K562 (cell line): ENCODE measurements around the gene FRMD1. TPM values are rescaled to one million over a fixed set of nuclear protein-coding genes. Genes with fewer than 3 reads are reported as not detected.

Source experiments
- ATAC-seq: fragments of 200-7000 bp; cut with Tn5 transposase; 3 replicates; pipeline ENCODE4 v1.9.1; 2020; ENCODE audit warnings: moderate library complexity
- BruUV-seq: library from RNA; stranded (reverse); fragments of 400-500 nt; replicated peaks from 2 replicates; lab custom pipeline; 2021; lab: Mats Ljungman, UMichigan
- CTCF ChIA-PET: fragments of 300-600 bp; formaldehyde crosslinking; extraction: SDS; loops from one replicate; lab custom pipeline; 2021; ENCODE audit warnings: low intra/inter-chr PET ratio; lab: Yijun Ruan, JAX
- POLR2A ChIA-PET: fragments of 300-600, 350-650 bp; sonication (Branson Sonifier 250); formaldehyde crosslinking; extraction: SDS; loops from one replicate; lab custom pipeline; 2021; ENCODE audit warnings: antibody characterized with exemption, inconsistent platforms; lab: Yijun Ruan, JAX
- DNase-seq, 4 experiments: peaks; one replicate each; pipeline versions ENCODE4 v3.0.0 to v3.0.0-alpha.2; 2011 to 2018; ENCODE audit warnings: low spot score in 3 of 4, mixed read lengths in 3 of 4; ENCODE audit errors: extremely low read depth in 1 of 4
- FAIRE-seq: peaks from 2 replicates; lab custom pipeline; 2011; peaks lifted over from hg19 to GRCh38; lab: Jason Lieb, UNC
- H2AFZ ChIP-seq: 2 replicates; pipeline ENCODE4 v1.6.0; 2011; ENCODE audit warnings: low read depth, low read length, control low read depth, inconsistent platforms
- H3K27ac ChIP-seq: fragments of 200-600 bp; 3 replicates; pipeline ENCODE4 v1.8.0; 2011; ENCODE audit warnings: low read depth, mild to moderate bottlenecking, control low read depth, inconsistent platforms, low read length, moderate library complexity, mixed read lengths; ENCODE audit errors: extremely low read depth
- H3K27me3 ChIP-seq, 2 experiments: fragments of 300-600 bp in 1 of 2; 2 replicates in 1 of 2; 3 replicates in 1 of 2; pipeline versions ENCODE4 v1.6.0 to v1.8.0; 2011; ENCODE audit warnings: inconsistent platforms in 2 of 2, low read length in 2 of 2, mild to moderate bottlenecking in 1 of 2, mixed read lengths in 1 of 2, moderate library complexity in 1 of 2; ENCODE audit not compliant: control insufficient read depth in 2 of 2, insufficient read depth in 2 of 2
- H3K36me3 ChIP-seq: fragments of 300-600 bp; 3 replicates; pipeline ENCODE4 v1.8.0; 2011; ENCODE audit warnings: mild to moderate bottlenecking, low read length, inconsistent platforms; ENCODE audit not compliant: control insufficient read depth, insufficient read depth
- H3K4me1 ChIP-seq, 2 experiments: fragments of 200-600 bp in 1 of 2; replicated peaks in 1 of 2; 2 replicates in 1 of 2; 3 replicates in 1 of 2; pipeline versions ENCODE4 v1.5.1 to v1.8.0; 2011; ENCODE audit warnings: inconsistent platforms in 2 of 2, low read length in 2 of 2, mild to moderate bottlenecking in 1 of 2, mixed read lengths in 1 of 2, moderate library complexity in 1 of 2; ENCODE audit not compliant: control insufficient read depth in 2 of 2, insufficient read depth in 2 of 2
- H3K4me2 ChIP-seq: 2 replicates; pipeline ENCODE4 v1.6.1; 2011; ENCODE audit warnings: low read length, control low read depth, inconsistent platforms, mixed read lengths; ENCODE audit not compliant: insufficient read depth
- H3K4me3 ChIP-seq: fragments of 200-600 bp; sonication (generic), shearing (Covaris generic); 2 replicates; pipeline ENCODE4 v1.5.1; 2016; ENCODE audit warnings: control low read depth, inconsistent platforms
- H3K79me2 ChIP-seq: fragments of 200-600 bp; 3 replicates; pipeline ENCODE4 v1.8.0; 2011; ENCODE audit warnings: low read length, inconsistent platforms; ENCODE audit not compliant: control insufficient read depth, insufficient read depth
- H3K9ac ChIP-seq, 2 experiments: 2 replicates each; pipeline versions ENCODE4 v1.6.0 to v1.6.1; 2011; ENCODE audit warnings: low read depth in 2 of 2, low read length in 2 of 2, control low read depth in 1 of 2, inconsistent platforms in 1 of 2, mild to moderate bottlenecking in 1 of 2, mixed read lengths in 1 of 2; ENCODE audit not compliant: insufficient read depth in 1 of 2
- H3K9me1 ChIP-seq: one replicate; pipeline ENCODE4 v1.6.0; 2011; ENCODE audit warnings: inconsistent platforms, mild to moderate bottlenecking, low read length, moderate library complexity; ENCODE audit not compliant: control insufficient read depth, insufficient read depth
- H3K9me3 ChIP-seq: replicated peaks from 2 replicates; pipeline ENCODE4 v1.5.1; 2011; ENCODE audit warnings: low read depth, low read length, inconsistent platforms; ENCODE audit not compliant: control insufficient read depth, insufficient read depth
- H4K20me1 ChIP-seq: replicated peaks from 2 replicates; pipeline ENCODE4 v1.6.1; 2011; ENCODE audit warnings: low read length, inconsistent platforms, mixed read lengths; ENCODE audit not compliant: control insufficient read depth, insufficient read depth
- CEBPZ ChIP-seq: fragments of 150-350 bp; IDR thresholded peaks from 2 replicates; pipeline ENCODE4 v1.6.1; 2014; ENCODE audit warnings: low read depth, mild to moderate bottlenecking, low read length, borderline replicate concordance
- HDAC2 ChIP-seq: fragments of 450-650 bp; IDR thresholded peaks from 2 replicates; pipeline ENCODE4 v1.6.1; 2016; ENCODE audit warnings: mild to moderate bottlenecking
- ZNF347 ChIP-seq: fragments of 450-650 bp; formaldehyde crosslinking; IDR thresholded peaks from 2 replicates; pipeline ENCODE4 v1.4.0; 2020; ENCODE audit warnings: low read depth, mild to moderate bottlenecking, moderate library complexity
- ZNF830 ChIP-seq: fragments of 250-450 bp; sonication (Bioruptor Pico); IDR thresholded peaks from 2 replicates; pipeline ENCODE4 v1.5.0; 2021; ENCODE audit warnings: mild to moderate bottlenecking
- WGBS: fragments of 100-300 bp; shearing (Covaris generic); methylation state at CpG from one replicate; pipeline ENCODE4 v1.1.6; 2016; ENCODE audit warnings: low coverage, mixed read lengths; ENCODE audit not compliant: insufficient coverage; ENCODE audit errors: missing lambda C conversion rate; 5-methylcytosine and 5-hydroxymethylcytosine counted together
- in situ Hi-C: fragments of 300-500 bp; cut with MboI; formaldehyde crosslinking; loops from 4 replicates; pipeline ENCODE4 v1.15.0; 2018; ENCODE audit warnings: inconsistent platforms, mixed read lengths
- intact Hi-C: fragments of 100-400 bp; cut with micrococcal nuclease; formaldehyde crosslinking; loops from 2 replicates; pipeline ENCODE4 v1.14.2; 2022
- polyA plus RNA-seq, 8 experiments: library from polyadenylated mRNA; depleted of rRNA in 4 of 8; stranded (reverse) in 5 of 8; unstranded in 3 of 8; fragments of >200 nt; fragmentation: Nextera tagmentation in 2 of 8; fragmentation: Illumina TruSeq in 1 of 8; extraction: Ambion mirVana in 2 of 8; extraction: Trizol in 1 of 8; gene quantifications; 2 replicates each; pipeline versions ENCODE4 v1.2.1 to v1.2.3, GENCODE V29; 2011 to 2014; ENCODE audit warnings: inconsistent platforms in 1 of 8, missing spikeins in 1 of 8
- total RNA-seq, 7 experiments: library from RNA; depleted of rRNA in 6 of 7; stranded (reverse); fragments of >200 nt in 6 of 7; fragmentation: Illumina TruSeq in 2 of 7; extraction: Trizol in 2 of 7; gene quantifications; 2 replicates each; pipeline versions ENCODE4 v1.2.1 to v1.2.3, GENCODE V29; 2011 to 2021; ENCODE audit warnings: low replicate concordance in 1 of 7

FRMD1 gene
- total and polyA plus RNA-seq, 9 of the 15 experiments (the other 6 are each of a cell fraction or from before 2014, with no cell fraction given) = 0.01 to 0.04 (median 0.01) TPM; not detected in 6

GRCh38 chr6:168037856-168038255 is 41.2 kb downstream of the FRMD1 start:
- no peaks in the 10 kb centered on the region for H3K79me2 ChIP-seq
- WGBS = 17% methylated on average over 5 of the region's 5 CpGs
- BruUV-seq = no TSS peak
- no peak overlapping the region for H3K4me3 ChIP-seq
- ChIA-PET POLR2A (no interaction called here), CTCF (no interaction called here)
- DNase-seq (no peak), ATAC-seq (no peak), FAIRE-seq (no peak)
- H3K9ac ChIP-seq = no peak overlapping the region
- in situ Hi-C loops = no loop called here
- H3K4me2 ChIP-seq = no peak overlapping the region
- peaks cover 14 to 18% of the 10 kb centered on the region in 2 experiments for H3K4me1 ChIP-seq
- H3K27ac ChIP-seq = no peak overlapping the region
- H2AFZ ChIP-seq = no peak overlapping the region
- TF ChIP-seq ZNF347 (CRISPR knock-in tag) (no peak), HDAC2 (no peak)
- intact Hi-C loops = no loop called here
- peaks cover 10% of the 10 kb centered on the region for H4K20me1 ChIP-seq
- peaks cover 40 to 62% of the 10 kb centered on the region in 2 experiments for H3K27me3 ChIP-seq
- H3K9me1 ChIP-seq = no peaks in the 10 kb centered on the region
- H3K9me3 ChIP-seq = no peaks in the 10 kb centered on the region
- no peaks in the 10 kb centered on the region for H3K36me3 ChIP-seq

- no peak overlapping the region for H3K4me3 ChIP-seq
- no peak for ATAC-seq
- no peak for DNase-seq
- H4K20me1 ChIP-seq = peaks cover 10% of the 10 kb centered on the region
- H3K4me2 ChIP-seq = no peak overlapping the region
- BruUV-seq = no TSS peak
- H3K36me3 ChIP-seq = no peaks in the 10 kb centered on the region
- H3K9ac ChIP-seq = no peak overlapping the region
- intact Hi-C loops = no loop called here
- peaks cover 13 to 14% of the 10 kb centered on the region in 2 experiments for H3K4me1 ChIP-seq
- H2AFZ ChIP-seq = no peak overlapping the region
- no peaks in the 10 kb centered on the region for H3K9me3 ChIP-seq
- H3K9me1 ChIP-seq = no peaks in the 10 kb centered on the region
- WGBS = 35% methylated on average over 6 of the region's 6 CpGs
- TF ChIP-seq CEBPZ (no peak), ZNF830 (CRISPR knock-in tag) (0 out of 2 replicates have a peak, but pooled peaks have one; percentile 19)
- peaks cover 34 to 61% of the 10 kb centered on the region in 2 experiments for H3K27me3 ChIP-seq
- H3K79me2 ChIP-seq = no peaks in the 10 kb centered on the region
- ChIA-PET CTCF (no interaction called here), POLR2A (no interaction called here)
- in situ Hi-C loops = no loop called here
- no peak for FAIRE-seq
- no peak overlapping the region for H3K27ac ChIP-seq
These were observed 41.8 kb downstream of the FRMD1 start for GRCh38 chr6:168037242-168037641.
